ENCODE data around the gene RACK1.
A peak's percentile ranks its signal among the peaks of the same experiment; 100 is the strongest.

RACK1 gene

DNA sequence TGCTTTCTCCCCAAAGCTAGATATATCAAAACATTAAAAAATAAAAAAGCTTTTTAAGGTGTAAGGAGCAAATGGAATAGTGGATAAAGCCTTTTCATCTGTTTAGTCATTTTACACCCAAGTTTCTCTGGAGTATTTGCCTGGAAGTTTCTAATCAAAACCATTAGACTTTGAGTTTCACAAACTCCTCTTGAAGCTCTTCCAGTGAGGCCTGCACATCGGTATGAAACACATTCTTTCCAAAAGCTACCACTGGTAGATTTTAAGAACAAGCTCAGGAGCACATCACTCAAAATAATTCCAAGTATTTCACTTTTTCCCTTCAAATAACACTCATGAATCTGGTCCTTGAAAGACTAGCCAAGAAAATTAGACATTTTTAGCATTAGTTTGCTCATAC, 11.6 kb upstream of the RACK1 start:
- no peak for TF ChIP-seq CTCF (conservative IDR thresholded peaks at IDR 0.05; ENCODE audit: control insufficient read depth, insufficient read depth, low read depth, low read length)
- H3K4me3 ChIP-seq (ENCODE audit: control insufficient read depth, low read depth, low read length) = no peak overlapping the region
- no peak for DNase-seq (ENCODE audit: low read depth)

DNA sequence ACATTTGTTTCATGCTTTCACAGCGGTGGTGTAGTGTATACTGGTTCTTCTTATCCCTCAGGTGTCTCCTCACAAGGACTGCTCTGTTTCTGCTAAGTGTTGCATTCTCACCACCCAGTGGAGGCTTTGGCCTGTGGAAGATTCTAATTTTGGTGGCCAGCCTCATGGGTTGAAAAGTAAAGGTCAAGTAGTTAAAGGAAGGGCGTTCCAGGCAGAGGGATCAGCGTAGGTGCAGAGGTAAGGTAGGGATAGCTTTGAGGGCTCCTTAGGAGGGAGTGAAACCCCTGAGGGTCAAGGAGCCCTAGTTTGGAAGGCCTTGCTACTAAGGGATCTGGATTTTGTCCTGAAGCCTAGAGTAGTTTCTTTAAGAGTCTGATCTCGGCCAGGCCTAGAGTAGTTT, 4.6 kb upstream of the RACK1 start:
- DNase-seq (ENCODE audit: low read depth) = no peak
- peak overlapping the region; percentile 95 for H3K4me3 ChIP-seq (ENCODE audit: control insufficient read depth, low read depth, low read length)
- TF ChIP-seq CTCF (conservative IDR thresholded peaks at IDR 0.05; ENCODE audit: control insufficient read depth, insufficient read depth, low read depth, low read length) = no peak

DNA sequence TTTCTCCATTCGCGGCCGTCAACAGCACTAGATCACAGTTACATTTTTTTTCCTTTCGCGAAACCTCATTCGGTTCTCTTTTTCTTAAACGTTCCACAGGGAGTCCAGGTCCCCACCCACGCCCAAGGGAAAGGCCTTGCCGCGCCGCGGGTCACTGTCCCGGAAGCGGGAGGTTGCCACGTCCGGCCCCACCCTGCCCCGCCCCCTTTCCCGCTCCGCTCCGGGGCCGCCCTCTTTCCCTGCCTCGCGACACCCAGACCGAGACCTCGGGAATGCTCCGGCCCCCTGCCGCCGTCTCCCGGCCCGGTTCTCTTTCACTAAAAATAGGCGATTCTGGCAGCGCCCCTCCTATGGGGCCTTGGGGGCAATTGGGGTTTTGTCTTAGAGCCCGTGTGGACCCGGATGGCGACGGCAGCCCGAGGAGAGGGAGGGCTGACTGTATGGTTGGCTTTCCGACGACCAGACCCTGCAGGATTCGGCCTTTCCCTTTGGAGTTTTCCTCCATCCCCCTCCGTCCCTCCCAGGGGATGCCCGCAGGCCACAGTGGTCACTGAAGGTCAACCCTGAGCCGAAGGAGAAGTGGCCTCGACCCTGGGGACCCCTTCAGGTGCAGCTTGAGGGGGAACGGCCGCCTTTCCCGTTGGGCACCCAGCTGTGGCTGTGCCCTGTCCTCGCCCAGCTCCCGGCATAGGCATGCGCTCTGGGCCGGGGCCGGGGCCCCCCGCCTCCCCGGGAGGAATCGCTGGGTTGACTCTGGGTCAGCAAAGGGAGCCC, 2.8 kb upstream of the RACK1 start:
- TF ChIP-seq CTCF (conservative IDR thresholded peaks at IDR 0.05; ENCODE audit: control insufficient read depth, insufficient read depth, low read depth, low read length) = no peak
- peak overlapping the region; percentile 95 for H3K4me3 ChIP-seq (ENCODE audit: control insufficient read depth, low read depth, low read length)
- peak; percentile 77 for DNase-seq (ENCODE audit: low read depth)

- no peak for TF ChIP-seq CTCF (conservative IDR thresholded peaks at IDR 0.05; ENCODE audit: control insufficient read depth, insufficient read depth, low read depth, low read length)
- DNase-seq (ENCODE audit: low read depth) = no peak
These were observed 1.9 kb upstream of the RACK1 start for GRCh38 chr5:181245427-181246275.

DNA sequence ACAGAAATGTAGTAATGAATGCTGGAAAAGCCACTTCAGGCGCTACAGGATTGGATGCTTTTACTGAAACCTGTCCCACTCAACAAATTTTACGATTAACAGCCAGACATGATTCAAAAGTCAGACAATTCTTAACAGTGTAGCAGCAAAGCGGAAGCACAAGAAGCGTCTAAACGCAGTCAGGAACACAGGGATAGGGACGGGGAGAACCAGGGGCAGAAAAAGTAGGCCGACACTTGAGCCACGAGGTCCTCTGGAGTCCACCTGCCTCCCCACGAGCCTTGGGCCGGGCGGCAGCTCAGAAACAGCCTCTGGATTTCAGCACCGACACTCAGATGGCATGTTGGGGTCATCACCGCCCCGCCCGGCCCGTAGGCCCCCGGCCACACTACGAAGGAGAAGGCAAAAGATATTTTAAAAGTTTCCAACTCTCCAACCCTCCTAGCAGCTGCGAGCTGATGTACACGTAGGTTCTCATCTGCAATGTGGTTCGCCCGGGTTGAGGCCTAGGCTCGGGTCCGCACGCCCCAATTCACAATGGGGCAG, 615 bp downstream of the RACK1 start:
- TF ChIP-seq CTCF (conservative IDR thresholded peaks at IDR 0.05; ENCODE audit: control insufficient read depth, insufficient read depth, low read depth, low read length) = no peak
- H3K4me3 ChIP-seq (ENCODE audit: control insufficient read depth, low read depth, low read length) = peak overlapping the region; percentile 98
- no peak for DNase-seq (ENCODE audit: low read depth)

More at GRCh38 chr5:181245427-181246275, 1.9 kb upstream of the RACK1 start:
- peak overlapping the region; percentile 95 for H3K4me3 ChIP-seq (ENCODE audit: control insufficient read depth, low read depth, low read length)

- peak; percentile 46 for DNase-seq (ENCODE audit: low read depth)
- peak overlapping the region; percentile 98 for H3K4me3 ChIP-seq (ENCODE audit: control insufficient read depth, low read depth, low read length)
- no peak for TF ChIP-seq CTCF (conservative IDR thresholded peaks at IDR 0.05; ENCODE audit: control insufficient read depth, insufficient read depth, low read depth, low read length)
These were observed 1.7 kb downstream of the RACK1 start for GRCh38 chr5:181242031-181242451.

All from fibroblast of mammary gland (primary cell).